Stimulated activated CD4-positive, alpha-beta T cell treated with anti-CD3 and anti-CD28 coated beads, Interleukin-1b, Interleukin-23, amount 100 ng/mL, for 4 hours (primary cell): ENCODE measurements around the gene REEP6.
"Not testable (repeated sequence)": the region's sequence is repeated elsewhere in the genome, so short reads cannot be mapped to it uniquely, and the experiment has no call there.

ENCODE experiments used
- DNase-seq, 2 donors: peaks; one replicate each; pipeline ENCODE4 v3.0.0-alpha.2; 2020; ENCODE audit warnings: low read depth in 2 of 2

The REEP6 gene

GRCh38 chr19:1472231-1473084, 18.5 kb upstream of the REEP6 start:
- no peak for DNase-seq

- no peak for DNase-seq
Observed at GRCh38 chr19:1473085-1473851, 17.7 kb upstream of the REEP6 start.

GRCh38 chr19:1474011-1474764, 16.8 kb upstream of the REEP6 start:
- no peak for DNase-seq

GRCh38 chr19:1474765-1475351, 16.1 kb upstream of the REEP6 start:
- DNase-seq = no peak

GRCh38 chr19:1475751-1476437, 15.1 kb upstream of the REEP6 start:
- DNase-seq = no peak

- DNase-seq = not testable (repeated sequence)
Observed at GRCh38 chr19:1477056-1477455, 13.9 kb upstream of the REEP6 start.

- DNase-seq = peak; percentile 85 to 91
Observed at GRCh38 chr19:1478934-1479707, 11.9 kb upstream of the REEP6 start, which contains the start of gene C19orf25. TSS of gene C19orf25 (minus strand) at chr19:1479215. CDS start at chr19:1478903, 312 bp downstream.

- no peak for DNase-seq
Observed at GRCh38 chr19:1481224-1481892, 9.6 kb upstream of the REEP6 start.

GRCh38 chr19:1481893-1482360, 9.1 kb upstream of the REEP6 start:
- DNase-seq = no peak

GRCh38 chr19:1482361-1483130, 8.4 kb upstream of the REEP6 start:
- no peak for DNase-seq

- DNase-seq = no peak
Observed at GRCh38 chr19:1483131-1483978, 7.6 kb upstream of the REEP6 start.

- no peak for DNase-seq
Observed at GRCh38 chr19:1483979-1484428, 7.0 kb upstream of the REEP6 start.

- no peak for DNase-seq
Observed at GRCh38 chr19:1486720-1487575, 4.0 kb upstream of the REEP6 start.

- no peak for DNase-seq
Observed at GRCh38 chr19:1487576-1488281, 3.3 kb upstream of the REEP6 start.

- DNase-seq = no peak
Observed at GRCh38 chr19:1488282-1488601, 2.7 kb upstream of the REEP6 start.
